HG02885 (cell line): ENCODE measurements around the gene ARL6IP4.

Source experiments
- ATAC-seq: cut with Tn5 transposase; IDR thresholded peaks from one replicate; pipeline ENCODE4 v1.9.1; 2021; ENCODE audit warnings: mild to moderate bottlenecking; ENCODE audit not compliant: unreplicated experiment, poor library complexity

ARL6IP4 gene

DNA sequence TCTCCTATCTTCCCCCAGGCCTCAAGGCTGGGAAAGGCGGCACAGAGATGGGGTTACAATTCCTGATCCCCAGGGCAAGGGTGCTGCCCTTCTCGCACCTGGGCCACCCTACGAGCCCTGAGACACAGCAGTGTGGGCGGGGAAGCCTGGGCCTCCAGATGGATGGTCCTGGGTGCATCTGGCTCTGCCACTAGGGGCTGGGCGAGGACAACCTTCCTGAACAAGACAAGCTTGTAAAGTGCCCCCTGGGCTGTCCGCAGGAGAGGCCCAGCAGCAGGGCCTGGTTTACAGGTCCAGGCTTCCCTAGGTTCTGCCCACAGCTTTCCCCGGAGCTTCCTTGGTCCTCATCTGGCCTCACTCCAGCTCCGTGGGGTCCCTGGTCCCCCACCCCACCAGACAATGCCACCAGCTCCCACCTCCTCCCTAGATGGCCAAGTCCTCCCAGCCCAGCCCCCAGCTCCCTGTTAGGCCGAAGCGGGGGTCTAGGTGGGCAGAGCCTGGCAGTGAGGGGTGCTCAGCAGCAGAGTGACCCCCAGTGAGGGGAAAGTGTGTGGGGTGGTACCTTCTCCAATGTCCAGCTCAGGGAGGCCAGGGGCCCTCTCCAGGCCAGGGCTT is 8.9 kb downstream of the ARL6IP4 start:
- ATAC-seq, result no peak

DNA sequence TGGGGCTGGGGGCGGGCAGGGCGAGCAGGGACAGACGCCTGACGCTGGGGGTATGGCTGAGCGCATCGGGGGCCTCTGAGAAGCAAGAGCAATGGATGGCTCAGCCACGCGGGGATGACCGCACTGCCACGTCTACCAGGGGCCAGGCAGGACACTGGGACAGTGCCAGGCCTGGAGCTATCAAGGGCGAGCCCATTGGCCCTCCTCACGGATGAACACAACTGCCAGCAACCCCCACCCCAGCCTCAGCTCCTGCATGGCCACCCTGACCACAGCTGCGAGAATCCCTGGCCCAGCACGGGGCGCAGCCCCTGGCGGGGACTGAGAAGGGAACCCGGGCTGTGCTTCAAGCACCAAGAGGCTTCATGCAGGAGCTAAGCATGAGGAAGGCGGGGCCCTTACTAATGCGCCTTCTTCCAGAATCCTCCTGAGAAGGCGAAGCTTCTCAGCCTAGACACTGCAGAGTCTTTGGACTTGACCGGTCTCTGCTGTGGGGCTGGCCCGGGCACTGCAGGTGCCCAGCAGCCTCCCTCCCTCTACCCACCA is 9.5 kb downstream of the ARL6IP4 start:
- no peak for ATAC-seq

DNA sequence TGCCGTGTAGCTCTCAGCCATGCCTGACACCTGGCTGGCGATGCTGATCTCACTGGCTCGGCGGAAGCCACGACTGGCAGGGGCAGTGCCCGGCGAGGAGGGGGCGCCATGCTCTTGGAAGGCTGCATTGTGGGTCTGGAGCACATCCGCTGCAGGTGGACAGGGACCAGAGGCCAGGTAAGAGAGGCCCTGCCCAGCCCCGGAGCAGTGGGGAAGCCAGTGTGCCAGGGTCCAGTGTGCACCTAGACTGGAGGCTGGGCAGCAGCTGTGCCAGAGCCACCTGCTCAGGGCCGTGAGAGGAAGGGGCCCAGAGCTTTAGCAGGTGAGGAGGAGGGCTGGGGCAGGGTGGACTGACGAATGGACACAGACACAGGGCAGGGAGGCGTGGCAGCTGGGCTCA is 10.1 kb downstream of the ARL6IP4 start:
- ATAC-seq, result no peak

DNA sequence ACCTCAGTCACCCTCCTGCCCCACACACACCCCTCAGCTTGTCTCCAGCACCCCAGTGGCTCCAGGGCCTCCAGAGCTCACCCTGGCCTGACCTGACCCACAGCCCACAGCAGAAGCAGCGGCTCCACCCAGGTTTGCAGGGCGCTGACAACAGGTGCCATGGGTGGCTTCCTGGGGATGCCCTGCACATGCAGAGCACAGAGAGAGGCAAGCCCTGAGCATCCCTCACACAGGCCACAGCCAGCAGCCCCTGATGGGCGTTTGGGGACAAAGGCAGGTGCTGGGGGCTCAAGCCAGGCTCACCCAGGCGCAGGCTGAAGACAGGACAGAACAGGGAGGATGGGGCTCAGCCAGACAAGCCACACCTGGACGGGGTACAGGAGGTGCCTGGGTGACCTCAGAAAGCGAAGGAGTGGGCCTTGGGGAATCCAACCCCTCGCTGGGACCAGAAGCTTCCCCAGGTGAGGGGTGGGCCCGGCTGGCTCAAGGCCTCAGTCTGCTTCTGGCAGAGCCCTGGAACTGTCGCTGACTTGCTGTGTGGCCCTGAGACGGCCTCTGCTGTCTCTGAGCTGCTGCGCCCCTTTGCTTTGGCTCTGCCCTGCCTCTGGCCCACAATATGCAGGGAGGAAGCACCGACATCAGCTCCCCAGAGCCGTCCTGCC is 10.6 kb downstream of the ARL6IP4 start:
- no peak for ATAC-seq

DNA sequence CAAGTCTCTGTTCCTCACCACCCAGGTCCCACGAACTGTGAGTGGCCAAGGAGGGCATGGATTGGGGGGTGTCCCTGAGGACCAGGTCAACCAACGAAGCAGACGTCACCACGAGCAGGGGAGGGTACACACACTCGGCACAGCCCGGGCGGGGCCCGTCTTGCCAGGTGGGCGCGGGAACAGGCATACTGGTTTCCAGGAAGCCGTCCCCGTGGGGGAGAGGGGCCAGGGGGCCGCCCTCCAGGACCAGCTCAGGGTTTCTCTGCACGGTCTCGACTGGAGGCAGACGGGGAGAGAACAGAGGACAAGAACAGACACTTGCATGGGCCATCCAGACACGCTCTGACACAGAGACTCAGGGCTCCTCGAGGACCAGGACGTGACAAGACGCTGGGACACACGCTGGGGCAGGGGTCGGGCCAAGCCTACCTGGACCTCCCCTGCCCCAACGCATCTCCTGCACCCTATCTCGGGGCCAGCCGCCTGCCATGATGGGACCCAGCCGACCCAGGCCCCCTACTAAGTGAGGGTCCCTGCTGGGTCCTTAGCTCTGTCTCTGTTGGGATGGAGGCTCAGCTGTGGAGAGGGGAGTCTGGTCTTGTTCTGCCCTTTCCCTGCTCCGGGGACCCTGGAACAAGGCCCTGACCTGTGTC is 11.3 kb downstream of the ARL6IP4 start:
- ATAC-seq, result no peak

GRCh38 chr12:122992386-122992785 is 11.9 kb downstream of the ARL6IP4 start:
- ATAC-seq, result no peak

GRCh38 chr12:122994140-122994675 is 13.7 kb downstream of the ARL6IP4 start:
- no peak for ATAC-seq

- ATAC-seq, result no peak
Measured at GRCh38 chr12:122994781-122995502, 14.5 kb downstream of the ARL6IP4 start.

DNA sequence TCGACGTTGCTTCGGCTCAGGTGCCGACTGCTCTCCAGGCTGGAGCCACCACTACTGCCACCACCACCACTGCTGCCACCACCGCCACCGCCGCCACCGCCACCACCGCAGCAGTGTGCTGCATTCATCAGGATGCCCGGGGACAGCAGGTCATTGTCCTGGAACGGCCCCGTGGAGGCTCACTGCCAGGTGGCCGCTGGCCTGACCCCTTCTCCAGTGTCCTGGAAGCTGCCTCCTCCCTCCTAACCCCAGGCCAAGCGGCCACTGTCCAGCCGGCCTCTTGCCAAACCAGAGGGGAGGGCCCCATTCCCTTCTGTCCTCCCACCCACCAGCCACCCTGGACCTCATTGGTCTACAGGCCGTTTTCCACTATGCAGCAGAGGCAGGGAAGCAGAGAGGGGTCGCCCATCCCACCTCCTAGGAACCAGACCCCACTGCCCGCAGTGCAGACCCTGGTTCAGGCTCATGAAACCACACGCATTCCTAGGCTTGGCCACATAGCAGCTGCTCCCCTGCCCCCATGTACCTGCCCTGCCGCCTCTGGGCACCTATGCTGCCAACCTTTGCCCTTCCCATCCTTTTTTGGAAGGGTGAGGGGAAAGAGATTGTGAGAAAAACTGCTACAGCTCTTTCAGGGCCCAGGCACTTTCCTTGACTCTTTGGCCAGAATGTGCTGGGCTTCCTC is 15.2 kb downstream of the ARL6IP4 start:
- no peak for ATAC-seq

DNA sequence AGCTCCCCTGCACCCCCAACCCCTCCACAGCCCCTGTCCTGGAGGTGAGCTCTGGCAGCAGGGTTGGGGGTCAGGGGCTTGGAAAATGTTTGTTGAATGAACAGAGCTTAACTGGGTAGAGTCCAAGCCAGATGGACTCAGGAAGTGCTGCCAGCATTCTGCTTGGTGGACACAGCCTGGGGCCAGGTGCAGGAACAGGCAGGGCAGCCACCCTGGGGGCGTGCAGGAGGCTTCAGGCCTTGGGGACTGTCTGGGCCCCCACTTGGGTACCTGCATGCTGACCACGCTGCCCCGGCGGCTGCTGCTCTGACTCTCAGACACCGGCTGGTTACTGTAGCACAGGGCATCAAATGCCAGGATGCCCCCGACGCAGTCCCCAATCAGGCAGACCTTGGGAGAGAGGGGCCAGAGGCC is 15.7 kb downstream of the ARL6IP4 start:
- ATAC-seq, result no peak

DNA sequence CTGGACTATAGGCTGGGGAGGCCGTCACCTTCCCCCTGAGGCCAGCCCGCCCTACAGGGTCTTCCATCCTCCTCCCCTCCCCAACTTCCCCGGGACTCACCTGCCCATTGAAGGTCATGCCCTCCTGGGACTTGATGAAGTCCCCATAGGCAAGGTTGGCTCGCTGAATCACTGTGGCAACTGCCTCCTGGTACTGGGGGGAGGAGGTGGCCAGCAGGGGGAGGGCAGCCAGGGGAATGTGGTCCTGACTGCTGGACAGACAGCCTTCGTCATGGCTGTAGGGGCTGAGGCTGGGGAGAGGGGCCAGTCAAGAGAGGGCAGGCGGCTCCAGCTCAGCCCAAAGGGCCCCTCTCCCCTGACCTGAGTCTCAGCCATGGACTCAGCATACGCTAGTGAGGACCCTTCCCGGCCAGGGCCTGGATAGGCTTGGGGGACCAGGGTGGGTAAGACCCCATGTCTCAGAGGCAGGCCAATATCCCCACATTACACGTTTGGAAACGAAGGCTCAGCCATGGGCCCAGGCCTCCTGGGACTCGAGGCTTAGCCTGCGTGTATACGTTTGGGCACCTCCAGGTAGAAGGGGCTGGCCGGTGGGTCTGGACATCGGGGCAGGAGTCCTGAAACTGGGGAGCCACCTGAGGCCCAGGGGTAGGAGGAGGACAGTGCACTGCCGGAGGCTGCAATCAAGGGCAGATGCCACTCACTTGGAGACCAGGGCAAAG is 16.3 kb downstream of the ARL6IP4 start:
- no peak for ATAC-seq

DNA sequence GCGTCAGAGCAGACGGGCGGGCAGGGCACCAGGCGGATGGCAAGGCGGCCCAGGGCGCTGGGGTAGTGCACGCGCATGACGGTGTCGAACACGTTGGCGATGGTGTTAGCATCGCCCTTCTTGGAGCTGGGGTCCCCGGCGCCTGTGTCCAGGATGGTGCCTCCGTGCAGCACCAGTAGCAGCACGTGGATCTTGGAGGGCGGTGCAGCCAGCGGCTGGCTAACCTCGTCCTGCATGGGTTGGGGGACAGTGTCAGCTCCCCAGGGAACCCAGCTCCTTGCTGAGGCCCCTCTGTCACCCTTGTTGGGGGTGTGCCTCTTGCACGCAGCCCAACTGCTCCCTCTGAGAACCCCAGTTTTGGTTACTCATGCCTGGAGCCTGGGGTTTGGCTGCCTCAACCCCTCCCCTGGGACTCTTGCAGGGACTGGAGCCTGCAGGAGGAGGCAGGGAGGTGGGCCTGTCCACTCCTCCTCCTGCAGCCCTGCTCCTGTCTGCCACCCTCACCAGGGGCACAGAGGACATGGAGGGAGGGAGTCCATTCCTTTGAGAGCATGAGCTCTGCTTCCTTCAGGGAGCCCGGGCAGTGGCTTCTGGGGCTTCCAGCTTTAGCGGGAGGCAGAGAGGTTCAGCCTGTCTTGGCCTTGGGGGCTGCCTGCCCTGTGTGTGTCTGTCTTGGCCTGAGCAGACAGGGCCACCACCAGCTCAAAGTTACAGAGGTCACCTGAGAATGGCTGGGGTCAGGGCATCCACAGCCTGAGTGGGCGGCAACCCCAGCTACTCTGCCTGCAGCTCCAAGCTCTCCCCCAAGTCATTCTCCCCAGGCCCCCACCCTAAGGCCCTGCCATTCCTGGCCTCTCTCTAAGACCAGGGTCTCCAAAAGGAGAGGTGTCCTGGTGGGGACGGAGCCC is 17.1 kb downstream of the ARL6IP4 start:
- ATAC-seq, result no peak

GRCh38 chr12:122998316-122998715 is 17.8 kb downstream of the ARL6IP4 start:
- no peak for ATAC-seq

DNA sequence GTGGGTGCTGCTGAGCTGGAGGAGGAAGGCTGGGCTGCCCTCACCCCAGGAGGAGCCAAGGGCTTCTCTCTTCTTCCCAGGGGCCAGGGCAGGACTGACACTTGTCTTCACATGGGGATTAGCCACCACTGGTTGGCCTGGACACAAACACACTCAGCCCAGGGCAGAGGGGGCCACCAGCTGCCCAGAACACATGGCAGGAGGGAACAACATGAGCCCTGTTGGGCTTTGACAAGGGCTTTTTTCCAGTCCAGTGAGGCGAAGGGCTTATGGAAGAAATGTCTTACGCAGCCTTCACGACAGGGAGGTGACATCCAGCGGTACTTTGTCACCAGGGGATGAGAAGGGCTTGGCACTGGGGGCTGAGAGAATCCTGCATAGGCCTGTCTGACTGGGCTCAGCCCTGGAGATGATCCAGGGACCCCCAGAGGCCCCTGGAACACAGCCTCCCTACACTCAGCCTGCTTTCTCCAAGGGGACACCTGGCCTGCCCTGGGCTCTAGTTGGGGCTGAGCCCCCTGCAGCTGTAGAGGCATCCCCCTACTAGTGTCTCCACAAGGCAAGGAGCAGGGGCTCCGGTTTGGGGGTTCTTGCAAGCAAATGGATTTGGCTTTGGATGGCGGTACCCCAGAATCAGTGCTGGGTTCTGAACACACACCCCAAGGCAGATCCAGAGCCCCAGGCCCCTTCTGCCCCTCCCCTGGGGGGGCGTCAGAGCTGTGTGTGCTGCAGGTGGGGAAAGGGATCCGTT is 18.9 kb downstream of the ARL6IP4 start:
- no peak for ATAC-seq

DNA sequence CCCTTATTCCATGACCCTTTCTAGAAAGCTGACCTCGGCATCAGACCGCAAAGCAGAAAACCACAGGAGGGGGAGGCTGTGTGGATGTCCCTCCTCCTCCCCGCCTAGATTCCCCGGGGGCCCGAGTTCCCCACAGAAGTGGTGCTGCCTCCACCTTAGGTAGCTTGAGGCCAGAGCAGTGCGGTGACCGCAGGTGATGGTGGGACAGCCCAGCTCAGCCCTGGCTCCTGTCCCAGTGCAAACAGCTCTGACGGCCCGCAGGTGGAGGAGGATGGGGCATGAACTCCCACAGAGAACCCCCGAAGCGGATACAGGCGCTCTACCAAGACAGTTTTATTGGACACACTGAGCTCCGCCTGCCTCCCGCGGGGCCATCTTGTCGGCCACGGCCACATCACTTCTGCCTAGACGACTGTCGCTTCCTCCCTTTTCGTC is 19.5 kb downstream of the ARL6IP4 start:
- no peak for ATAC-seq

DNA sequence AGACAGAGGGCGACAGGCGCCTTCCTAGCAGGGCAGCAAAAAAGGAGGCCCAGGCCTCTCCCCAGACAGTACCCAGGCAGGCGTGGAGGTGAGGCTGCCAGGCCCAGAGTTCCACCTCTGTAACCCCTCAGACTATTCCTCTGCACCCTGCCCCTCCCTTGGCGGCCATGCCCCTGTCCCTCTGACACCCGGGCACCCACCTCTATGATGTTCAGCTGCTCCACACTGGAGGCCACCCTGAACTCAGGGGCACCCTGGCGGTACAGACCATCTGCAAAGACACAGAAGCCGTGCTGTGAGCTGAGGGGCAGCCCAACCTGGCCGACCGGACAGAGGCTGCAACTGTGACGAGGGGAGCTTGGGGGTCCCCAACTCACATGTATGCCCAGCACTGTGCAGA is 20.1 kb downstream of the ARL6IP4 start:
- ATAC-seq, result no peak

DNA sequence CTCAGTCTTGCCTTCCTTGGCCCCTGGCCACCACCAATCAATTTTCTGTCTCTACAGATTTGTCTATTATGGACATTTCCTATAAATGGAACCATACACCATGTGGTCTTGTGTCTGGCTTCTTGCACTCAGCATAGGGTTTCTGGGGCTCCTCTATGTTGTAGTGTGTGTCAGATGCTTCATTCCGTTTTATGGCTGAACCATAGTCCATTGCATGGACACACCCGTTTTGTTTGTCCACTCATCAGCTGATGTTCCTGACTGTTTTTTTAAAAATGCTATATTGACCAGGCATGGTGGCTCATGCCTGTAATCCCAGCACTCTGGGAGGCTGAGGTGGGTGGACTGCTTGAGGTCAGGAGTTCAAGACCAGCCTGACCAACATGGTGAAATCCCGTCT is 21.0 kb downstream of the ARL6IP4 start:
- no peak for ATAC-seq

GRCh38 chr12:123003257-123003656 is 22.8 kb downstream of the ARL6IP4 start:
- no peak for ATAC-seq
